IMR-90 (cell line): ENCODE data around the gene RCN1.

Experiments used
- BHLHE40 ChIP-seq: fragments of 150-350 bp; IDR thresholded peaks from 2 replicates; pipeline ENCODE4 v1.6.1; 2016; ENCODE audit warnings: mild to moderate bottlenecking, low read depth, low read length
- CEBPB ChIP-seq: IDR thresholded peaks from 2 replicates; pipeline ENCODE4 v1.6.1; 2012; ENCODE audit warnings: low read depth, low read length, improper control_type of control experiment
- CTCF ChIP-seq: conservative IDR thresholded peaks from 2 replicates; pipeline ENCODE4 v1.5.1; 2012; ENCODE audit warnings: mild to moderate bottlenecking, low read depth, low read length, improper control_type of control experiment
- FOS ChIP-seq: fragments of 150-350 bp; IDR thresholded peaks from 2 replicates; pipeline ENCODE4 v1.6.1; 2016; ENCODE audit warnings: low read depth, low read length
- MAZ ChIP-seq: IDR thresholded peaks from 2 replicates; pipeline ENCODE4 v1.6.1; 2012; ENCODE audit warnings: low read depth, mild to moderate bottlenecking, low read length, improper control_type of control experiment, moderate library complexity, borderline replicate concordance
- MXI1 ChIP-seq: IDR thresholded peaks from 2 replicates; pipeline ENCODE4 v1.6.1; 2012; ENCODE audit warnings: low read depth, mild to moderate bottlenecking, low read length, moderate library complexity, borderline replicate concordance
- RAD21 ChIP-seq: IDR thresholded peaks from 2 replicates; pipeline ENCODE4 v1.6.1; 2012; ENCODE audit warnings: low read length, improper control_type of control experiment
- RFX5 ChIP-seq: IDR thresholded peaks from 2 replicates; pipeline ENCODE4 v1.8.0; 2012; ENCODE audit warnings: low read depth, mild to moderate bottlenecking, low read length, moderate library complexity
- SMC3 ChIP-seq: fragments of 150-350 bp; IDR thresholded peaks from 2 replicates; pipeline ENCODE4 v1.6.1; 2016; ENCODE audit warnings: low read depth, mild to moderate bottlenecking, antibody characterized with exemption, low read length, moderate library complexity
- TF ChIP-seq, protein P1 (sequence below): fragments of 150-350 bp; IDR thresholded peaks from 2 replicates; pipeline ENCODE4 v1.6.1; 2017; ENCODE audit warnings: mild to moderate bottlenecking, antibody characterized with exemption, low read length, low read depth

- TF ChIP-seq CTCF = no peak
- TF ChIP-seq, protein P1, sequence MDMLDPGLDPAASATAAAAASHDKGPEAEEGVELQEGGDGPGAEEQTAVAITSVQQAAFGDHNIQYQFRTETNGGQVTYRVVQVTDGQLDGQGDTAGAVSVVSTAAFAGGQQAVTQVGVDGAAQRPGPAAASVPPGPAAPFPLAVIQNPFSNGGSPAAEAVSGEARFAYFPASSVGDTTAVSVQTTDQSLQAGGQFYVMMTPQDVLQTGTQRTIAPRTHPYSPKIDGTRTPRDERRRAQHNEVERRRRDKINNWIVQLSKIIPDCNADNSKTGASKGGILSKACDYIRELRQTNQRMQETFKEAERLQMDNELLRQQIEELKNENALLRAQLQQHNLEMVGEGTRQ = no peak
- TF ChIP-seq RAD21 = no peak
- TF ChIP-seq BHLHE40 = no peak
- no peak for TF ChIP-seq MAZ
- TF ChIP-seq RFX5 = no peak
- no peak for TF ChIP-seq CEBPB
- TF ChIP-seq MXI1 = no peak
- TF ChIP-seq FOS = no peak
- no peak for TF ChIP-seq SMC3
Observed at GRCh38 chr11:32055861-32056260, 35.0 kb upstream of the RCN1 start.
